HG02610 (cell line): Measurements from ENCODE around the gene RPTOR.
"Not testable (repeated sequence)": the region's sequence is repeated elsewhere in the genome, so short reads cannot be mapped to it uniquely, and the experiment has no call there.

Source experiments
- ATAC-seq: cut with Tn5 transposase; IDR thresholded peaks from one replicate; pipeline ENCODE4 v1.9.1; 2021; ENCODE audit warnings: mild to moderate bottlenecking, moderate library complexity; ENCODE audit not compliant: unreplicated experiment

Gene RPTOR

GRCh38 chr17:80761110-80761871, 216.7 kb downstream of the RPTOR start:
- ATAC-seq = no peak

- ATAC-seq = no peak
Measured at GRCh38 chr17:80762076-80762475, 217.4 kb downstream of the RPTOR start.

- no peak for ATAC-seq
Measured at GRCh38 chr17:80763293-80763867, 218.7 kb downstream of the RPTOR start.

- not testable (repeated sequence) for ATAC-seq
Measured at GRCh38 chr17:80764627-80765145, 220.0 kb downstream of the RPTOR start.

- ATAC-seq = no peak
Measured at GRCh38 chr17:80765241-80765961, 220.8 kb downstream of the RPTOR start.

GRCh38 chr17:80766290-80766855, 221.7 kb downstream of the RPTOR start:
- no peak for ATAC-seq

GRCh38 chr17:80768389-80768788, 223.8 kb downstream of the RPTOR start:
- ATAC-seq = no peak

GRCh38 chr17:80768936-80769335, 224.3 kb downstream of the RPTOR start:
- no peak for ATAC-seq

- no peak for ATAC-seq
Measured at GRCh38 chr17:80769516-80769915, 224.9 kb downstream of the RPTOR start.

GRCh38 chr17:80769936-80770625, 225.4 kb downstream of the RPTOR start:
- no peak for ATAC-seq

- ATAC-seq = no peak
Measured at GRCh38 chr17:80770881-80771611, 226.4 kb downstream of the RPTOR start.

GRCh38 chr17:80771612-80772005, 227.0 kb downstream of the RPTOR start:
- no peak for ATAC-seq

GRCh38 chr17:80772906-80773242, 228.2 kb downstream of the RPTOR start:
- no peak for ATAC-seq

- ATAC-seq = no peak
Measured at GRCh38 chr17:80773243-80773991, 228.8 kb downstream of the RPTOR start.

GRCh38 chr17:80774146-80774545, 229.5 kb downstream of the RPTOR start:
- ATAC-seq = no peak

- no peak for ATAC-seq
Measured at GRCh38 chr17:80774643-80775281, 230.1 kb downstream of the RPTOR start.

GRCh38 chr17:80775863-80776262, 231.2 kb downstream of the RPTOR start:
- ATAC-seq = no peak

GRCh38 chr17:80777274-80777673, 232.6 kb downstream of the RPTOR start:
- ATAC-seq = no peak

GRCh38 chr17:80778716-80779115, 234.1 kb downstream of the RPTOR start:
- no peak for ATAC-seq
